ENCODE results near the gene ZNF541. TPM values are rescaled to one million over a fixed set of nuclear protein-coding genes. Genes with fewer than 3 reads are reported as not detected.

ZNF541 gene
- total RNA-seq, 1 experiment from 2014 or later, result 0.15 TPM

DNA sequence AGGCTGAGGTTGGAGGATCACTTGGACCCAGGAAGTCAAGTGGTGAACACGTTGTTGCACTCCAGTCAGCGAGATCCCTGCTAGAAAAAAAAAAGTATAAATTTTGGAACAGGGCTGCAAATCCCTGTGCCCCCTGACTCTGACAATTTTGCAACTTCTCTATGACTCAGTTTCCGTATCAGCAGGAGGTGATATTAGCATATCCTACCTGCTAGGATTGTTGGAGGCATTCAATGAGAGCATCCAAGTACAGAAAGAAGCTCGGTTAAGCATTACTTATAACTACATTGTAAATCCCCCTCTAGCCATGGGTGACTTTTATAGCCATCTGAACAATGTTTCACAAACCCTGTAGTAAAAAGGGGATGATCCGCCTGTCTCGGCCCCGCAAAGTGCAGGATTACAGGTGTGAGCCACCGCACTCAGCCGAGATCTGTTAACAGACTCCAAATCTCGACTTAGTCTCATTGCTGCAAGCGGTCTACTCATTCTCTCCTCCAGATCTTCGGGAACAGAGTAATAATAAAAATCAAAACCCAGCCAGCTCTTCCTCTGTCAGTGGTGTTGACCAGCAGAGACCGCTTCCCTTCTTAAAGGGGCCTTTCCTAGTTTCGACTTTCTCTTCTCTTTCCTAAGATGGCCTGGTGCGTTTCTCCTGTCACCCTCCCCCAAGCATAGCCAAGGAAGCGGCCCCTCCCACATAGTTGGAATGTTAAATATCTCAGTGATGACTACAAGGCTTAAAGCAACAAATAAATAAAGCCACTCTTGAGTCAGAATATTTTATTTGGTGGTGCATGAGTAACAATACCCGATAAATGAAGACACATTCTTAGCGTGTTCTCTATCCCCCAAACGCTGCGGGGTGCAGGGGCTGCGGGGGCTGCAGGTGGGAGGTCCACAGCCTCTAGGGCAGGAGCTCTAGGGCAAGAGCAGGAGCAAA lies 25.7 kb upstream of the ZNF541 start:
- intact Hi-C loops (cut with micrococcal nuclease; ENCODE audit: unreplicated experiment) (no loop called here), in situ Hi-C loops (cut with HindIII; ENCODE audit: low pct_unique_long_range_greater_than_20kb, low sequenced_read_pairs) (no loop called here)
- DNase-seq (ENCODE audit: low read depth, low spot score) (peak; percentile 80), ATAC-seq (peak; percentile 72)
- no peaks in the 10 kb centered on the region for H3K27me3 ChIP-seq (ENCODE audit: control insufficient read depth, insufficient read depth, low read length)
- no peaks in the 10 kb centered on the region for H3K9me3 ChIP-seq (ENCODE audit: control insufficient read depth, insufficient read depth, low read depth, low read length)
- peaks cover 8% of the 10 kb centered on the region for H3K4me1 ChIP-seq (ENCODE audit: control insufficient read depth, insufficient read depth, low read length)
- H3K27ac ChIP-seq (ENCODE audit: low read length), result peak overlapping the region; percentile 85
- TSS peak; percentile 91 for BruUV-seq (replicated peaks)
- 0 out of 2 replicates have a peak, but pooled peaks have one; percentile 22 for TF ChIP-seq TCF7L2 (IDR thresholded peaks at IDR 0.05; ENCODE audit: low read depth, low read length)
- TF ChIP-seq POLR2AphosphoS5 (IDR thresholded peaks at IDR 0.05; ENCODE audit: low read depth, low read length), result peak; percentile 56; the same call in 1 of the 2 replicates
- TF ChIP-seq, protein P1, sequence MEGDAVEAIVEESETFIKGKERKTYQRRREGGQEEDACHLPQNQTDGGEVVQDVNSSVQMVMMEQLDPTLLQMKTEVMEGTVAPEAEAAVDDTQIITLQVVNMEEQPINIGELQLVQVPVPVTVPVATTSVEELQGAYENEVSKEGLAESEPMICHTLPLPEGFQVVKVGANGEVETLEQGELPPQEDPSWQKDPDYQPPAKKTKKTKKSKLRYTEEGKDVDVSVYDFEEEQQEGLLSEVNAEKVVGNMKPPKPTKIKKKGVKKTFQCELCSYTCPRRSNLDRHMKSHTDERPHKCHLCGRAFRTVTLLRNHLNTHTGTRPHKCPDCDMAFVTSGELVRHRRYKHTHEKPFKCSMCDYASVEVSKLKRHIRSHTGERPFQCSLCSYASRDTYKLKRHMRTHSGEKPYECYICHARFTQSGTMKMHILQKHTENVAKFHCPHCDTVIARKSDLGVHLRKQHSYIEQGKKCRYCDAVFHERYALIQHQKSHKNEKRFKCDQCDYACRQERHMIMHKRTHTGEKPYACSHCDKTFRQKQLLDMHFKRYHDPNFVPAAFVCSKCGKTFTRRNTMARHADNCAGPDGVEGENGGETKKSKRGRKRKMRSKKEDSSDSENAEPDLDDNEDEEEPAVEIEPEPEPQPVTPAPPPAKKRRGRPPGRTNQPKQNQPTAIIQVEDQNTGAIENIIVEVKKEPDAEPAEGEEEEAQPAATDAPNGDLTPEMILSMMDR (IDR thresholded peaks at IDR 0.05), result no peak
- POLR2A ChIA-PET, result no interaction called here
- no peaks in the 10 kb centered on the region for H3K36me3 ChIP-seq (ENCODE audit: control insufficient read depth, insufficient read depth, low read length)
- H3K4me3 ChIP-seq (ENCODE audit: low read depth in 2 of 2, low read length in 2 of 2), result peak overlapping the region; percentile 63 to 66
- CTCF ChIA-PET, result no interaction called here

DNA sequence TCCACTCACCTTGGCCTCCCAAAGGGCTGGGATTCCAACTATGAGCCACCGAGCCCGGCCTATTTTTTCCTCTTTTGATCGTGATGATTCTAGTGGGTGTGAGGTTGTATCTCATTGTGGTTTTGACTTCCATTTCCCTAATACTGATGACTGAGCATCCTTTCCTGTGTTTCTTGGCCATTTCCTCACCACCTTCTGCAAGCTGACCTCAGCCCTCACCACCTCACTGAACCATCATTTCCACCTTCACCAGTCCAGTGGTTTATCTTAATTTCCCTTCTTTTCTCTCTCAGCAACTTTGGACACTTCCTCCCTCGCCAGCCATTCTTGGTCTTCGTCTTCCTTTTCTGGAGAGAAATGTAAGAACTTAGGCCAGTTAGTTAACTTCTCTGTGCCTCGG lies 23.0 kb upstream of the ZNF541 start:
- ATAC-seq (no peak), DNase-seq (ENCODE audit: low read depth, low spot score) (no peak)
- TF ChIP-seq, protein P2, sequence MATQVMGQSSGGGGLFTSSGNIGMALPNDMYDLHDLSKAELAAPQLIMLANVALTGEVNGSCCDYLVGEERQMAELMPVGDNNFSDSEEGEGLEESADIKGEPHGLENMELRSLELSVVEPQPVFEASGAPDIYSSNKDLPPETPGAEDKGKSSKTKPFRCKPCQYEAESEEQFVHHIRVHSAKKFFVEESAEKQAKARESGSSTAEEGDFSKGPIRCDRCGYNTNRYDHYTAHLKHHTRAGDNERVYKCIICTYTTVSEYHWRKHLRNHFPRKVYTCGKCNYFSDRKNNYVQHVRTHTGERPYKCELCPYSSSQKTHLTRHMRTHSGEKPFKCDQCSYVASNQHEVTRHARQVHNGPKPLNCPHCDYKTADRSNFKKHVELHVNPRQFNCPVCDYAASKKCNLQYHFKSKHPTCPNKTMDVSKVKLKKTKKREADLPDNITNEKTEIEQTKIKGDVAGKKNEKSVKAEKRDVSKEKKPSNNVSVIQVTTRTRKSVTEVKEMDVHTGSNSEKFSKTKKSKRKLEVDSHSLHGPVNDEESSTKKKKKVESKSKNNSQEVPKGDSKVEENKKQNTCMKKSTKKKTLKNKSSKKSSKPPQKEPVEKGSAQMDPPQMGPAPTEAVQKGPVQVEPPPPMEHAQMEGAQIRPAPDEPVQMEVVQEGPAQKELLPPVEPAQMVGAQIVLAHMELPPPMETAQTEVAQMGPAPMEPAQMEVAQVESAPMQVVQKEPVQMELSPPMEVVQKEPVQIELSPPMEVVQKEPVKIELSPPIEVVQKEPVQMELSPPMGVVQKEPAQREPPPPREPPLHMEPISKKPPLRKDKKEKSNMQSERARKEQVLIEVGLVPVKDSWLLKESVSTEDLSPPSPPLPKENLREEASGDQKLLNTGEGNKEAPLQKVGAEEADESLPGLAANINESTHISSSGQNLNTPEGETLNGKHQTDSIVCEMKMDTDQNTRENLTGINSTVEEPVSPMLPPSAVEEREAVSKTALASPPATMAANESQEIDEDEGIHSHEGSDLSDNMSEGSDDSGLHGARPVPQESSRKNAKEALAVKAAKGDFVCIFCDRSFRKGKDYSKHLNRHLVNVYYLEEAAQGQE (IDR thresholded peaks at IDR 0.05; ENCODE audit: insufficient read depth in 1 of 2, low read depth in 2 of 2, low read length in 1 of 2), result no peak
- TF ChIP-seq, protein P1 (IDR thresholded peaks at IDR 0.05), result no peak
- no peak for TF ChIP-seq TCF7L2 (IDR thresholded peaks at IDR 0.05; ENCODE audit: low read depth, low read length)
- no peak for TF ChIP-seq POLR2AphosphoS5 (IDR thresholded peaks at IDR 0.05; ENCODE audit: low read depth, low read length)
- TF ChIP-seq SIN3A (IDR thresholded peaks at IDR 0.05; ENCODE audit: borderline replicate concordance, insufficient read depth, low read depth, low read length), result no peak
- no peak overlapping the region for H3K27ac ChIP-seq (ENCODE audit: low read length)
- H3K4me1 ChIP-seq (ENCODE audit: control insufficient read depth, insufficient read depth, low read length), result peaks cover 8% of the 10 kb centered on the region
- no peaks in the 10 kb centered on the region for H3K9me3 ChIP-seq (ENCODE audit: control insufficient read depth, insufficient read depth, low read depth, low read length)
- no TSS peak for BruUV-seq (replicated peaks)
- no peak overlapping the region for H3K4me3 ChIP-seq (ENCODE audit: low read depth in 2 of 2, low read length in 2 of 2)
- ChIA-PET POLR2A (no interaction called here), CTCF (no interaction called here)
- no peaks in the 10 kb centered on the region for H3K36me3 ChIP-seq (ENCODE audit: control insufficient read depth, insufficient read depth, low read length)
- H3K27me3 ChIP-seq (ENCODE audit: control insufficient read depth, insufficient read depth, low read length), result no peaks in the 10 kb centered on the region
- in situ Hi-C loops (cut with HindIII; ENCODE audit: low pct_unique_long_range_greater_than_20kb, low sequenced_read_pairs), result no loop called here
- intact Hi-C loops (cut with micrococcal nuclease; ENCODE audit: unreplicated experiment), result no loop called here

All from Panc1 (cell line).